Mesothelial cell of epicardium (in vitro differentiated cells): Measurements from ENCODE around the gene CFAP92. TPM values are rescaled to one million over a fixed set of nuclear protein-coding genes. Genes with fewer than 3 reads are reported as not detected.
A peak's percentile ranks its signal among the peaks of the same experiment; 100 is the strongest.

Source experiments
- DNase-seq, 2 experiments: peaks; one replicate each; pipeline ENCODE4 v3.0.0; 2021; ENCODE audit warnings: low spot score in 2 of 2; ENCODE audit not compliant: unreplicated experiment in 2 of 2
- H3K27ac Mint-ChIP-seq: 2 replicates; pipeline ENCODE4 v1.8.0; 2021; ENCODE audit warnings: mixed read lengths
- H3K27me3 Mint-ChIP-seq: 2 replicates; pipeline ENCODE4 v1.8.0; 2021; ENCODE audit warnings: low read depth, mixed read lengths
- H3K36me3 Mint-ChIP-seq: 2 replicates; pipeline ENCODE4 v1.8.0; 2021; ENCODE audit warnings: mixed read lengths
- H3K4me1 Mint-ChIP-seq: 2 replicates; pipeline ENCODE4 v1.8.0; 2021; ENCODE audit warnings: mixed read lengths
- H3K4me3 Mint-ChIP-seq: 2 replicates; pipeline ENCODE4 v1.8.0; 2021; ENCODE audit warnings: mild to moderate bottlenecking, moderate library complexity, mixed read lengths
- H3K9me3 Mint-ChIP-seq: 2 replicates; pipeline ENCODE4 v1.8.0; 2021; ENCODE audit warnings: mixed read lengths
- CTCF ChIP-seq: fragments of 200-600 bp; sonication (generic); IDR thresholded peaks from one replicate; pipeline ENCODE4 v1.5.0; 2021; ENCODE audit warnings: antibody characterized with exemption; ENCODE audit not compliant: unreplicated experiment
- total RNA-seq: library from RNA; stranded (reverse); gene quantifications from 3 replicates; pipeline ENCODE4 v1.2.1, GENCODE V29; 2021

Gene CFAP92
- total RNA-seq, 1 donor from 2014 or later: 0.76 TPM

DNA sequence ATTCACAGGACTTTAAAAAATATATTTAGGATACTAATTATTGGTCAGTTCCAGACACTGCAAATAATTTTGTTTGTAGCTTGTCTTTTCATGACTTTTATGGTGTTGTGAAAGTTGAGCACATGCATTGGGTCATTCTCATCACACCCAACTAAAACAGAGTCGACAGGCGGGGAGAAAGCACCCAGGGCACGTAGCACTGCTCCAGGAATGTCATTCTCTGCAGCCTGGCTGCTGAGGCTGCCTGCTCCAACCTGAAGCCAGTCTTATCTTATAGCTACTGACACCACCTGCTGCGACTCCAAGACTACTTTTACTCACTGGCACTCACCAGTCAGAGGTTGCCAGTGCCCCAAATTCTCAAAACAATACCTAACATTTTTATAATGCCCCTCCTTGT lies 57.5 kb downstream of the CFAP92 start:
- H3K4me1 Mint-ChIP-seq: no peaks in the 10 kb centered on the region
- H3K9me3 Mint-ChIP-seq: peaks cover 4% of the 10 kb centered on the region
- TF ChIP-seq CTCF: no peak
- H3K27ac Mint-ChIP-seq: no peak overlapping the region
- DNase-seq: peak in 1 of 2 experiments; percentile 17
- no peaks in the 10 kb centered on the region for H3K36me3 Mint-ChIP-seq
- no peak overlapping the region for H3K4me3 Mint-ChIP-seq
- H3K27me3 Mint-ChIP-seq: peaks cover 52% of the 10 kb centered on the region

- peaks cover 52% of the 10 kb centered on the region for H3K27me3 Mint-ChIP-seq
- H3K4me1 Mint-ChIP-seq: no peaks in the 10 kb centered on the region
- H3K36me3 Mint-ChIP-seq: no peaks in the 10 kb centered on the region
- H3K4me3 Mint-ChIP-seq: no peak overlapping the region
- peak in 1 of 2 experiments; percentile 17 for DNase-seq
- no peak overlapping the region for H3K27ac Mint-ChIP-seq
- H3K9me3 Mint-ChIP-seq: peaks cover 4% of the 10 kb centered on the region
- TF ChIP-seq CTCF: no peak
These were observed 58.0 kb downstream of the CFAP92 start for GRCh38 chr3:128935922-128936321.

GRCh38 chr3:128933922-128934253 lies 60.0 kb downstream of the CFAP92 start:
- H3K27me3 Mint-ChIP-seq: peaks cover 40% of the 10 kb centered on the region
- H3K36me3 Mint-ChIP-seq: no peaks in the 10 kb centered on the region
- peak in 1 of 2 experiments; percentile 25 for DNase-seq
- no peak for TF ChIP-seq CTCF
- H3K4me3 Mint-ChIP-seq: no peak overlapping the region
- no peak overlapping the region for H3K27ac Mint-ChIP-seq
- peaks cover 8% of the 10 kb centered on the region for H3K9me3 Mint-ChIP-seq
- H3K4me1 Mint-ChIP-seq: no peaks in the 10 kb centered on the region

DNA sequence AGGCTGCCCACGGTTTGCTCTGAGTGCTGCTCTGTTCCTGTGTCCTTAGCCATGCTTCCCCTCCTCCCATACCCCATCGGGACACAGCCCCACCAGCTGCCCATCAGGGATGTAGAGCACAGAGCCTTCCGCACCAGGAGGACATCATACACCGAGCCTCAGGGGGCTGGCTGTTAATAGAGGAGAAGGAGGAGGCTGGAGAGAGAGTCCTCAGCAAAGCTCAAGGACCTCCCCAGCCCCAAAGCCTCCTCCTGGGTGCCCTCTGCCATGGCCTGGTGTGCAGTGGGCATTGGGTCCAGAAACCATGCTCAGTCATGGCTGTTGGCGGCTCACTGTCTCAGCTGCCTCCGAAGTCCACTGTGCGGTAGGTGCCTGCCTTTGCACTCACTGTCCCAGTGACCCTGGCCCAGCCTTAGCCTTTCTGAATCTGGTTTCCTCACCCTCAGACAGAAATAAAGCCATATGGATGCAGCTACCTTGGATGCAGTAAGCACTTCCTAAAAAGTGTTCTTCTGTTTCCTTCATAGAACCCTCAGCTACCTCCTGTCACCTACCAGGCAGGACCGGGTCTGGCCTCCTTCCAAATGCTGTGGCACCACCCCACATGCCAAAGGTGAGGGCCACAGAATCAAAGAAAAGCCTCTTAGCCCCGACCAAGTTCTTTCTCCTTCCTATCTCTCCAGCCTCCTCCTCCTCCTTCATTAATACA lies 60.5 kb downstream of the CFAP92 start:
- Mint-ChIP-seq H3K27me3 (peaks cover 40% of the 10 kb centered on the region), H3K4me3 (no peak overlapping the region), H3K27ac (no peak overlapping the region), H3K4me1 (no peaks in the 10 kb centered on the region), H3K9me3 (peaks cover 10% of the 10 kb centered on the region), H3K36me3 (no peaks in the 10 kb centered on the region)
- no peak for TF ChIP-seq CTCF
- no peak for DNase-seq

DNA sequence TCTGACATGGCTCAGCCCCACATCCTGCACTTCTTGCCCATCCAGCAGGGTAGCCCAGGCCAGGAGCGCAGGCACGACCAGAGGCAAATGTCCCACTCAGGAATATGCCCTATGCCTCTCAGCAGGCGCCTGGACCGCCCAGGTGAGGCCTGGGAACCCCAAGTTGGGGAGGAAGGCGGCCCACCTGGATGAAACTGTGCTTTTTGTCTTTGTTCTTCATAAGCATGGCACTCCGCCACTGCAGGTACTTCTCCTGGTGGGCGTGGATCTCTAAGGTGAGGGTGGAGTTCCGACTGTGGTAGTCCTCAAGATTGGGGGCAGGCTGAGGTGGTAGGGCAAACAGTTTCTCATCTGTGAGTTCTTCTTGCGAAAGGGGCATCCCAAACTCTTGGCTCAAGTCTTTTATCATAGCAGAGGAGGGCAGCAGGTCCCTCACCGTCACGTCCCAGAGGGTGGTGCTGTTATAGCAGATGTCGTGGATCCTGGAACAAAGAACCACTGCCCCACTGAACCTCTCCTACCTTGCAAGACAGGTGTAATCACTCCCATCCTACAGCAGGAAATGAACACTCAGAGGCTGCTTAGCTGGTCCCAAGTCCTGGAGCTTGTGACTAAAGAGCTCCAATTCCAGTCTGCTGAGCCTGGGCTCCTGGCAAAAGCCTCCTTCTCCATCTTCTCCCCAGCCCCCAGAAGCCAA lies 61.2 kb downstream of the CFAP92 start:
- DNase-seq: peak in 1 of 2 experiments; percentile 35
- Mint-ChIP-seq H3K36me3 (no peaks in the 10 kb centered on the region), H3K27ac (no peak overlapping the region), H3K4me1 (no peaks in the 10 kb centered on the region), H3K27me3 (peaks cover 38% of the 10 kb centered on the region), H3K9me3 (peaks cover 12% of the 10 kb centered on the region), H3K4me3 (no peak overlapping the region)
- no peak for TF ChIP-seq CTCF
